Panc1 (cell line): Measurements from ENCODE around the gene OR13C4. TPM values are rescaled to one million over a fixed set of nuclear protein-coding genes. Genes with fewer than 3 reads are reported as not detected.

ENCODE experiments used
- ATAC-seq: fragments of 200-7000 bp; cut with Tn5 transposase; 2 replicates; pipeline ENCODE4 v1.9.1; 2020; ENCODE audit warnings: mild to moderate bottlenecking, moderate library complexity
- Bru-seq: library from RNA; stranded (reverse); fragments of 400-500 nt; gene quantifications from one replicate; lab custom pipeline; 2021; lab: Mats Ljungman, UMichigan
- BruChase-seq, 2 experiments: library from RNA; stranded (reverse); fragments of 400-500 nt; gene quantifications; one replicate each; lab custom pipeline; 2021; lab: Mats Ljungman, UMichigan
- BruUV-seq: library from RNA; stranded (reverse); fragments of 400-500 nt; replicated peaks from 2 replicates; lab custom pipeline; 2021; lab: Mats Ljungman, UMichigan
- CTCF ChIA-PET: fragments of 300-600 bp; sonication (Branson Sonifier 250); formaldehyde crosslinking; loops from one replicate; lab custom pipeline; 2022; ENCODE audit warnings: antibody characterized with exemption; lab: Charles Lee
- POLR2A ChIA-PET: fragments of 300-600 bp; sonication (Branson Sonifier 250); formaldehyde crosslinking; loops from one replicate; lab custom pipeline; 2022; ENCODE audit warnings: antibody characterized with exemption; lab: Charles Lee
- DNase-seq: peaks from one replicate; pipeline ENCODE4 v3.0.0-alpha.2; 2010; ENCODE audit warnings: low read depth, low spot score
- H3K27ac ChIP-seq: 2 replicates; pipeline ENCODE4 v1.5.1; 2011; ENCODE audit warnings: mild to moderate bottlenecking, low read length, inconsistent platforms
- H3K27me3 ChIP-seq: fragments of 200-500 bp; sonication (Bioruptor generic); 2 replicates; pipeline ENCODE4 v1.6.0; 2014; ENCODE audit warnings: low read length, inconsistent platforms; ENCODE audit not compliant: control insufficient read depth, insufficient read depth
- H3K36me3 ChIP-seq: fragments of 200-500 bp; sonication (Bioruptor generic); 2 replicates; pipeline ENCODE4 v1.5.1; 2014; ENCODE audit warnings: inconsistent platforms, mild to moderate bottlenecking, low read length, moderate library complexity; ENCODE audit not compliant: control insufficient read depth, insufficient read depth
- H3K4me1 ChIP-seq: 2 replicates; pipeline ENCODE4 v1.5.1; 2011; ENCODE audit warnings: inconsistent platforms, mild to moderate bottlenecking, low read length, moderate library complexity; ENCODE audit not compliant: control insufficient read depth, insufficient read depth
- H3K4me3 ChIP-seq, 2 experiments: 2 replicates each; pipeline ENCODE4 v1.5.1; 2011 to 2012; ENCODE audit warnings: low read depth in 2 of 2, low read length in 2 of 2, mild to moderate bottlenecking in 2 of 2, inconsistent platforms in 1 of 2, moderate library complexity in 1 of 2
- H3K9me3 ChIP-seq: fragments of 200-500 bp; sonication (Bioruptor generic); 2 replicates; pipeline ENCODE4 v1.5.1; 2014; ENCODE audit warnings: low read depth, mild to moderate bottlenecking, inconsistent platforms, low read length, moderate library complexity; ENCODE audit not compliant: control insufficient read depth, insufficient read depth
- POLR2AphosphoS5 ChIP-seq: IDR thresholded peaks from 2 replicates; pipeline ENCODE4 v1.6.1; 2012; ENCODE audit warnings: mild to moderate bottlenecking, low read depth, low read length, moderate library complexity
- SIN3A ChIP-seq: IDR thresholded peaks from 2 replicates; pipeline ENCODE4 v1.6.1; 2012; ENCODE audit warnings: low read depth, mild to moderate bottlenecking, low read length, moderate library complexity, borderline replicate concordance; ENCODE audit not compliant: insufficient read depth
- TCF7L2 ChIP-seq: IDR thresholded peaks from 2 replicates; pipeline ENCODE4 v1.6.1; 2011; ENCODE audit warnings: mild to moderate bottlenecking, low read depth, low read length, inconsistent platforms
- in situ Hi-C: cut with HindIII; loops from 2 replicates; pipeline ENCODE4 v1.10.0; 2016; ENCODE audit warnings: low sequenced_read_pairs, low pct_unique_long_range_greater_than_20kb
- intact Hi-C: fragments of 100-400 bp; cut with micrococcal nuclease; formaldehyde crosslinking; loops from one replicate; pipeline ENCODE4 v1.10.0; 2022; ENCODE audit not compliant: unreplicated experiment
- long read RNA-seq: library from polyadenylated mRNA; unstranded; transcript quantifications from one replicate; pipeline ENCODE4 v2.0.0, GENCODE V29; 2021; ENCODE audit not compliant: unreplicated experiment
- polyA plus RNA-seq: library from polyadenylated mRNA; unstranded; fragments of >200 nt; gene quantifications from one replicate; pipeline ENCODE4 v1.2.1, GENCODE V29; 2012; ENCODE audit warnings: missing spikeins; ENCODE audit not compliant: insufficient read length
- total RNA-seq: library from RNA; stranded (reverse); gene quantifications from one replicate; pipeline ENCODE4 v1.2.1, GENCODE V29; 2021; ENCODE audit not compliant: unreplicated experiment
- TF ChIP-seq, protein P1 (sequence below): fragments of 450-650 bp; IDR thresholded peaks from 2 replicates; pipeline ENCODE4 v1.5.1; 2017; ENCODE audit warnings: mild to moderate bottlenecking
- TF ChIP-seq, protein P2 (sequence below), 2 experiments: IDR thresholded peaks; 2 replicates each; pipeline ENCODE4 v1.6.1; 2011 to 2012; ENCODE audit warnings: low read depth in 2 of 2, control low read depth in 1 of 2, low read length in 1 of 2, mild to moderate bottlenecking in 1 of 2, moderate library complexity in 1 of 2; ENCODE audit not compliant: insufficient read depth in 1 of 2

Gene OR13C4
- total RNA-seq (not detected), Bru-seq, nascent RNA (not detected), BruChase-seq, experiment 1, labeled RNA remaining after a 2-hour chase (not detected), BruChase-seq, experiment 2, labeled RNA remaining after a 6-hour chase (not detected)
- polyA plus RNA-seq = not detected
- long read RNA-seq = 0 reads

- Histone ChIP-seq H3K27ac (no peak within 1 kb of the TSS), H3K27me3 (no peaks in the 10 kb centered on the region), H3K36me3 (no peaks in the 10 kb centered on the region), H3K4me1 (no peaks in the 10 kb centered on the region), H3K9me3 (no peaks in the 10 kb centered on the region), H3K4me3 (no peak within 1 kb of the TSS)
- BruUV-seq = no TSS peak
- DNase-seq (no peak), ATAC-seq (no peak)
- POLR2A ChIA-PET = no interaction called here
- CTCF ChIA-PET = no interaction called here
- intact Hi-C loops = no loop called here
- TF ChIP-seq TCF7L2 (no peak), SIN3A (no peak), POLR2AphosphoS5 (no peak)
- TF ChIP-seq, protein P1, sequence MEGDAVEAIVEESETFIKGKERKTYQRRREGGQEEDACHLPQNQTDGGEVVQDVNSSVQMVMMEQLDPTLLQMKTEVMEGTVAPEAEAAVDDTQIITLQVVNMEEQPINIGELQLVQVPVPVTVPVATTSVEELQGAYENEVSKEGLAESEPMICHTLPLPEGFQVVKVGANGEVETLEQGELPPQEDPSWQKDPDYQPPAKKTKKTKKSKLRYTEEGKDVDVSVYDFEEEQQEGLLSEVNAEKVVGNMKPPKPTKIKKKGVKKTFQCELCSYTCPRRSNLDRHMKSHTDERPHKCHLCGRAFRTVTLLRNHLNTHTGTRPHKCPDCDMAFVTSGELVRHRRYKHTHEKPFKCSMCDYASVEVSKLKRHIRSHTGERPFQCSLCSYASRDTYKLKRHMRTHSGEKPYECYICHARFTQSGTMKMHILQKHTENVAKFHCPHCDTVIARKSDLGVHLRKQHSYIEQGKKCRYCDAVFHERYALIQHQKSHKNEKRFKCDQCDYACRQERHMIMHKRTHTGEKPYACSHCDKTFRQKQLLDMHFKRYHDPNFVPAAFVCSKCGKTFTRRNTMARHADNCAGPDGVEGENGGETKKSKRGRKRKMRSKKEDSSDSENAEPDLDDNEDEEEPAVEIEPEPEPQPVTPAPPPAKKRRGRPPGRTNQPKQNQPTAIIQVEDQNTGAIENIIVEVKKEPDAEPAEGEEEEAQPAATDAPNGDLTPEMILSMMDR = no peak
- in situ Hi-C loops = no loop called here
Measured at GRCh38 chr9:104527109-104527508, at the start of gene OR13C4. OR13C4 (minus strand) TSS chr9:104527209; CDS start chr9:104527209, 0 bp downstream.

GRCh38 chr9:104575456-104575855 lies 48.4 kb upstream of the OR13C4 start:
- ChIA-PET POLR2A (no interaction called here), CTCF (no interaction called here)
- intact Hi-C loops (no loop called here), in situ Hi-C loops (no loop called here)
- TF ChIP-seq POLR2AphosphoS5 (no peak), SIN3A (no peak), TCF7L2 (no peak)
- TF ChIP-seq, protein P1 = no peak
- TF ChIP-seq, protein P2, sequence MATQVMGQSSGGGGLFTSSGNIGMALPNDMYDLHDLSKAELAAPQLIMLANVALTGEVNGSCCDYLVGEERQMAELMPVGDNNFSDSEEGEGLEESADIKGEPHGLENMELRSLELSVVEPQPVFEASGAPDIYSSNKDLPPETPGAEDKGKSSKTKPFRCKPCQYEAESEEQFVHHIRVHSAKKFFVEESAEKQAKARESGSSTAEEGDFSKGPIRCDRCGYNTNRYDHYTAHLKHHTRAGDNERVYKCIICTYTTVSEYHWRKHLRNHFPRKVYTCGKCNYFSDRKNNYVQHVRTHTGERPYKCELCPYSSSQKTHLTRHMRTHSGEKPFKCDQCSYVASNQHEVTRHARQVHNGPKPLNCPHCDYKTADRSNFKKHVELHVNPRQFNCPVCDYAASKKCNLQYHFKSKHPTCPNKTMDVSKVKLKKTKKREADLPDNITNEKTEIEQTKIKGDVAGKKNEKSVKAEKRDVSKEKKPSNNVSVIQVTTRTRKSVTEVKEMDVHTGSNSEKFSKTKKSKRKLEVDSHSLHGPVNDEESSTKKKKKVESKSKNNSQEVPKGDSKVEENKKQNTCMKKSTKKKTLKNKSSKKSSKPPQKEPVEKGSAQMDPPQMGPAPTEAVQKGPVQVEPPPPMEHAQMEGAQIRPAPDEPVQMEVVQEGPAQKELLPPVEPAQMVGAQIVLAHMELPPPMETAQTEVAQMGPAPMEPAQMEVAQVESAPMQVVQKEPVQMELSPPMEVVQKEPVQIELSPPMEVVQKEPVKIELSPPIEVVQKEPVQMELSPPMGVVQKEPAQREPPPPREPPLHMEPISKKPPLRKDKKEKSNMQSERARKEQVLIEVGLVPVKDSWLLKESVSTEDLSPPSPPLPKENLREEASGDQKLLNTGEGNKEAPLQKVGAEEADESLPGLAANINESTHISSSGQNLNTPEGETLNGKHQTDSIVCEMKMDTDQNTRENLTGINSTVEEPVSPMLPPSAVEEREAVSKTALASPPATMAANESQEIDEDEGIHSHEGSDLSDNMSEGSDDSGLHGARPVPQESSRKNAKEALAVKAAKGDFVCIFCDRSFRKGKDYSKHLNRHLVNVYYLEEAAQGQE (IDR thresholded peaks at IDR 0.05; ENCODE audit: insufficient read depth in 1 of 2, low read depth in 2 of 2, low read length in 1 of 2) = no peak
- no peak for ATAC-seq
- H3K4me1 ChIP-seq = no peaks in the 10 kb centered on the region
- H3K27me3 ChIP-seq = no peaks in the 10 kb centered on the region
- H3K27ac ChIP-seq = no peak overlapping the region
- no peaks in the 10 kb centered on the region for H3K9me3 ChIP-seq
- DNase-seq = no peak
- no peaks in the 10 kb centered on the region for H3K36me3 ChIP-seq
- H3K4me3 ChIP-seq = no peak overlapping the region
- BruUV-seq = no TSS peak
